ENCODE results near the gene OR1K1. TPM values are rescaled to one million over a fixed set of nuclear protein-coding genes. Genes with fewer than 3 reads are reported as not detected.

OR1K1 gene
- total and polyA plus RNA-seq, 2 of the 13 experiments (the other 11 are each of a cell fraction or from before 2014, with no cell fraction given), result not detected

GRCh38 chr9:122806661-122807060 is 6.7 kb downstream of the OR1K1 start:
- ChIA-PET CTCF (ENCODE audit: low intra/inter-chr PET ratio, low total read pairs) (no interaction called here), POLR2A (no interaction called here)
- ATAC-seq, result no peak
- Histone ChIP-seq H3K4me1 (ENCODE audit: insufficient read depth, low read length) (peaks cover 16% of the 10 kb centered on the region; the same call in 1 of the 2 replicates), H3K4me3 (replicated peaks in 1 of 3; ENCODE audit: insufficient read depth in 1 of 3, low read depth in 2 of 3, low read length in 3 of 3) (no peak overlapping the region), H2AFZ (ENCODE audit: low read length) (no peak overlapping the region), H3K36me3 (replicated peaks in 1 of 2; ENCODE audit: control insufficient read depth in 1 of 2, insufficient read depth in 2 of 2, low read length in 2 of 2) (no peaks in the 10 kb centered on the region), H3K27me3 (ENCODE audit: control insufficient read depth in 1 of 2, insufficient read depth in 2 of 2, low read length in 2 of 2) (no peaks in the 10 kb centered on the region), H3K27ac (ENCODE audit: extremely low read length, insufficient read depth, low read length) (no peak overlapping the region), H3K9me3 (ENCODE audit: low read length) (no peaks in the 10 kb centered on the region), H3K4me2 (ENCODE audit: low read depth, low read length) (no peak overlapping the region), H3K79me2 (ENCODE audit: insufficient read depth, low read length) (no peaks in the 10 kb centered on the region), H3K9ac (ENCODE audit: insufficient read depth, low read depth, low read length) (no peak overlapping the region), H4K20me1 (ENCODE audit: insufficient read depth, low read length) (no peaks in the 10 kb centered on the region)
- BruUV-seq (replicated peaks), result no TSS peak
- no peak for FAIRE-seq
- intact Hi-C loops (cut with micrococcal nuclease; ENCODE audit: unreplicated experiment) (no loop called here), in situ Hi-C loops (cut with HindIII; ENCODE audit: extremely low pct_ligation_motif_present, low pct_unique_long_range_greater_than_20kb) (loop anchor here (10.0 to 25.0 kb wide), 2 partner anchors 302 to 444 kb away; partner anchors contain the start of gene PTGS1)
- no peak for DNase-seq (ENCODE audit: low spot score)
- 77% methylated on average over 4 of the region's 4 CpGs for WGBS (ENCODE audit: low lambda C conversion rate)
- no peak for TF ChIP-seq ZNF513 (CRISPR knock-in tag; conservative IDR thresholded peaks at IDR 0.05)
- TF ChIP-seq ZBTB46 (CRISPR knock-in tag; IDR thresholded peaks at IDR 0.05; ENCODE audit: borderline replicate concordance), result no peak
- no peak for TF ChIP-seq ZNF841 (CRISPR knock-in tag; IDR thresholded peaks at IDR 0.05; ENCODE audit: borderline replicate concordance)
- TF ChIP-seq ZNF773 (CRISPR knock-in tag; IDR thresholded peaks at IDR 0.05; ENCODE audit: borderline replicate concordance), result no peak
- no peak for TF ChIP-seq PHF21A (CRISPR knock-in tag; IDR thresholded peaks at IDR 0.05)
- no peak for TF ChIP-seq ATF7 (IDR thresholded peaks at IDR 0.05)
- no peak for TF ChIP-seq ATF7 (CRISPR knock-in tag; IDR thresholded peaks at IDR 0.05)
- TF ChIP-seq ZNF839 (CRISPR knock-in tag; IDR thresholded peaks at IDR 0.05; ENCODE audit: borderline replicate concordance), result no peak
- no peak for TF ChIP-seq ZNF569 (CRISPR knock-in tag; IDR thresholded peaks at IDR 0.05; ENCODE audit: borderline replicate concordance)
- no peak for TF ChIP-seq ZSCAN20 (CRISPR knock-in tag; IDR thresholded peaks at IDR 0.05; ENCODE audit: borderline replicate concordance)
- TF ChIP-seq ZNF280B (CRISPR knock-in tag; IDR thresholded peaks at IDR 0.05; ENCODE audit: borderline replicate concordance), result no peak
- TF ChIP-seq NR3C1 (CRISPR knock-in tag; IDR thresholded peaks at IDR 0.05), result no peak
- no peak for TF ChIP-seq MNT (IDR thresholded peaks at IDR 0.05)
- no peak for TF ChIP-seq CERS6 (CRISPR knock-in tag; IDR thresholded peaks at IDR 0.05)
- TF ChIP-seq SIX4 (CRISPR knock-in tag; IDR thresholded peaks at IDR 0.05), result no peak
- no peak for TF ChIP-seq MXD3 (CRISPR knock-in tag; IDR thresholded peaks at IDR 0.05)
- TF ChIP-seq ZBTB1 (CRISPR knock-in tag; IDR thresholded peaks at IDR 0.05; ENCODE audit: borderline replicate concordance), result no peak
- no peak for TF ChIP-seq ESRRA (CRISPR knock-in tag; IDR thresholded peaks at IDR 0.05; ENCODE audit: low read depth)

Data from HepG2 (cell line).